Muscle layer of colon (tissue), 2 donors: ENCODE measurements around the gene PTTG1.
A peak's percentile ranks its signal among the peaks of the same experiment; 100 is the strongest.

Experiments used
- H3K27ac ChIP-seq: one replicate; pipeline ENCODE4 v1.7.0; 2013; ENCODE audit warnings: low read depth, mild to moderate bottlenecking, low read length, moderate library complexity
- H3K27me3 ChIP-seq, 2 donors: one replicate each; pipeline ENCODE4 v1.7.0; 2013; ENCODE audit warnings: low read length in 2 of 2, mild to moderate bottlenecking in 2 of 2; ENCODE audit not compliant: insufficient read depth in 2 of 2, control insufficient read depth in 1 of 2
- H3K36me3 ChIP-seq: one replicate; pipeline ENCODE4 v1.7.0; 2013; ENCODE audit warnings: mild to moderate bottlenecking, low read length; ENCODE audit not compliant: insufficient read depth
- H3K4me1 ChIP-seq: one replicate; pipeline ENCODE4 v1.7.0; 2013; ENCODE audit warnings: mild to moderate bottlenecking, low read length; ENCODE audit not compliant: insufficient read depth
- H3K4me3 ChIP-seq, 2 donors: one replicate each; pipeline ENCODE4 v1.7.0; 2013; ENCODE audit warnings: low read length in 2 of 2, low read depth in 1 of 2, mild to moderate bottlenecking in 1 of 2, moderate library complexity in 1 of 2
- H3K9ac ChIP-seq: one replicate; pipeline ENCODE4 v1.7.0; 2013; ENCODE audit warnings: low read length
- H3K9me3 ChIP-seq: one replicate; pipeline ENCODE4 v1.7.0; 2013; ENCODE audit warnings: mild to moderate bottlenecking, low read length
- donor health status: abdominal sarcoma.
- donor health status: Adenocarcinoma of cecum.

PTTG1 gene

GRCh38 chr5:160421625-160422258 lies at the start of gene PTTG1:
Gene PTTG1 (plus strand): TSS chr5:160421855. CDS start chr5:160422313, 458 bp downstream.
- no peaks in the 10 kb centered on the region for H3K9me3 ChIP-seq
- no peak within 1 kb of the TSS for H3K9ac ChIP-seq

GRCh38 chr5:160375166-160375565 lies 46.5 kb upstream of the PTTG1 start:
- Histone ChIP-seq H3K9me3 (no peaks in the 10 kb centered on the region), H3K36me3 (no peaks in the 10 kb centered on the region)

More at GRCh38 chr5:160421625-160422258, at the start of gene PTTG1:
- Histone ChIP-seq H3K4me1 (peaks cover 32% of the 10 kb centered on the region), H3K36me3 (no peaks in the 10 kb centered on the region), H3K27me3 (no peaks in the 10 kb centered on the region), H3K4me3 (peak within 1 kb of the TSS; percentile 51 to 67), H3K27ac (peak within 1 kb of the TSS; percentile 69)

GRCh38 chr5:160375701-160376100 lies 46.0 kb upstream of the PTTG1 start:
- Histone ChIP-seq H3K9ac (no peak overlapping the region), H3K27ac (no peak overlapping the region), H3K36me3 (no peaks in the 10 kb centered on the region), H3K4me3 (no peak overlapping the region), H3K9me3 (no peaks in the 10 kb centered on the region), H3K4me1 (no peaks in the 10 kb centered on the region), H3K27me3 (no peaks in the 10 kb centered on the region)

More at GRCh38 chr5:160375166-160375565, 46.5 kb upstream of the PTTG1 start:
- H3K27ac ChIP-seq, result no peak overlapping the region
- H3K27me3 ChIP-seq, result no peaks in the 10 kb centered on the region
- no peak overlapping the region for H3K9ac ChIP-seq
- peaks cover under 1% of the 10 kb centered on the region for H3K4me1 ChIP-seq
- H3K4me3 ChIP-seq, result no peak overlapping the region

- no peaks in the 10 kb centered on the region for H3K4me1 ChIP-seq
- no peak overlapping the region for H3K4me3 ChIP-seq
- H3K9ac ChIP-seq, result no peak overlapping the region
- no peaks in the 10 kb centered on the region for H3K36me3 ChIP-seq
- H3K27me3 ChIP-seq, result no peaks in the 10 kb centered on the region
- no peaks in the 10 kb centered on the region for H3K9me3 ChIP-seq
- no peak overlapping the region for H3K27ac ChIP-seq
These were observed 45.2 kb upstream of the PTTG1 start for GRCh38 chr5:160376416-160376815.

- Histone ChIP-seq H3K27me3 (no peaks in the 10 kb centered on the region), H3K4me1 (no peaks in the 10 kb centered on the region), H3K36me3 (no peaks in the 10 kb centered on the region), H3K9ac (no peak overlapping the region), H3K9me3 (no peaks in the 10 kb centered on the region), H3K4me3 (no peak overlapping the region), H3K27ac (no peak overlapping the region)
These were observed 44.0 kb upstream of the PTTG1 start for GRCh38 chr5:160377651-160378050.

- Histone ChIP-seq H3K9ac (no peak overlapping the region), H3K4me1 (no peaks in the 10 kb centered on the region), H3K4me3 (no peak overlapping the region), H3K9me3 (no peaks in the 10 kb centered on the region), H3K27me3 (no peaks in the 10 kb centered on the region), H3K27ac (no peak overlapping the region), H3K36me3 (no peaks in the 10 kb centered on the region)
These were observed 43.3 kb upstream of the PTTG1 start for GRCh38 chr5:160378330-160378729.

GRCh38 chr5:160379511-160379910 lies 42.1 kb upstream of the PTTG1 start:
- Histone ChIP-seq H3K4me1 (no peaks in the 10 kb centered on the region), H3K9ac (no peak overlapping the region), H3K27me3 (no peaks in the 10 kb centered on the region), H3K36me3 (no peaks in the 10 kb centered on the region), H3K9me3 (no peaks in the 10 kb centered on the region), H3K4me3 (no peak overlapping the region), H3K27ac (no peak overlapping the region)

GRCh38 chr5:160380041-160380440 lies 41.6 kb upstream of the PTTG1 start:
- H3K27me3 ChIP-seq, result no peaks in the 10 kb centered on the region
- H3K36me3 ChIP-seq, result no peaks in the 10 kb centered on the region
- no peak overlapping the region for H3K27ac ChIP-seq
- no peaks in the 10 kb centered on the region for H3K4me1 ChIP-seq
- no peak overlapping the region for H3K4me3 ChIP-seq
- H3K9ac ChIP-seq, result no peak overlapping the region
- H3K9me3 ChIP-seq, result no peaks in the 10 kb centered on the region

- no peaks in the 10 kb centered on the region for H3K27me3 ChIP-seq
- H3K9ac ChIP-seq, result no peak overlapping the region
- no peak overlapping the region for H3K4me3 ChIP-seq
- H3K27ac ChIP-seq, result no peak overlapping the region
- H3K4me1 ChIP-seq, result no peaks in the 10 kb centered on the region
- no peaks in the 10 kb centered on the region for H3K36me3 ChIP-seq
- no peaks in the 10 kb centered on the region for H3K9me3 ChIP-seq
These were observed 39.3 kb upstream of the PTTG1 start for GRCh38 chr5:160382346-160382745.

GRCh38 chr5:160384681-160385080 lies 37.0 kb upstream of the PTTG1 start:
- H3K9me3 ChIP-seq, result no peaks in the 10 kb centered on the region

GRCh38 chr5:160385496-160385895 lies 36.2 kb upstream of the PTTG1 start:
- H3K4me3 ChIP-seq, result no peak overlapping the region
- H3K4me1 ChIP-seq, result no peaks in the 10 kb centered on the region
- no peaks in the 10 kb centered on the region for H3K36me3 ChIP-seq
- no peaks in the 10 kb centered on the region for H3K27me3 ChIP-seq
- no peak overlapping the region for H3K9ac ChIP-seq
- H3K9me3 ChIP-seq, result no peaks in the 10 kb centered on the region
- no peak overlapping the region for H3K27ac ChIP-seq

More at GRCh38 chr5:160384681-160385080, 37.0 kb upstream of the PTTG1 start:
- Histone ChIP-seq H3K4me1 (no peaks in the 10 kb centered on the region), H3K27ac (no peak overlapping the region), H3K9ac (no peak overlapping the region), H3K27me3 (no peaks in the 10 kb centered on the region), H3K4me3 (no peak overlapping the region), H3K36me3 (no peaks in the 10 kb centered on the region)

- H3K27ac ChIP-seq, result no peak overlapping the region
- no peaks in the 10 kb centered on the region for H3K36me3 ChIP-seq
- H3K9ac ChIP-seq, result no peak overlapping the region
- H3K4me3 ChIP-seq, result no peak overlapping the region
- no peaks in the 10 kb centered on the region for H3K27me3 ChIP-seq
- no peaks in the 10 kb centered on the region for H3K9me3 ChIP-seq
- H3K4me1 ChIP-seq, result no peaks in the 10 kb centered on the region
These were observed 34.2 kb upstream of the PTTG1 start for GRCh38 chr5:160387445-160387844.
